Measurements from ENCODE around the gene LRIG1.

LRIG1 gene

GRCh38 chr3:66399529-66400232 is 101.1 kb downstream of the LRIG1 start:
- in situ Hi-C loops (cut with HindIII; ENCODE audit: low sequenced_read_pairs), result no loop called here
- no peak overlapping the region for H3K4me3 ChIP-seq (ENCODE audit: low read depth, low read length)
- no peak for TF ChIP-seq CTCF (IDR thresholded peaks at IDR 0.05; ENCODE audit: low read depth, low read length)
- no peak for DNase-seq (ENCODE audit: low read depth, low spot score)

GRCh38 chr3:66398228-66399025 is 102.4 kb downstream of the LRIG1 start:
- in situ Hi-C loops (cut with HindIII; ENCODE audit: low sequenced_read_pairs), result no loop called here
- H3K4me3 ChIP-seq (ENCODE audit: low read depth, low read length), result no peak overlapping the region
- TF ChIP-seq CTCF (IDR thresholded peaks at IDR 0.05; ENCODE audit: low read depth, low read length), result no peak
- no peak for DNase-seq (ENCODE audit: low read depth, low spot score)

- no peak overlapping the region for H3K4me3 ChIP-seq (ENCODE audit: low read depth, low read length)
- no peak for TF ChIP-seq CTCF (IDR thresholded peaks at IDR 0.05; ENCODE audit: low read depth, low read length)
- DNase-seq (ENCODE audit: low read depth, low spot score), result no peak
- in situ Hi-C loops (cut with HindIII; ENCODE audit: low sequenced_read_pairs), result no loop called here
Measured at GRCh38 chr3:66397745-66398144, 103.1 kb downstream of the LRIG1 start.

GRCh38 chr3:66396888-66397287 is 103.9 kb downstream of the LRIG1 start:
- no peak for TF ChIP-seq CTCF (IDR thresholded peaks at IDR 0.05; ENCODE audit: low read depth, low read length)
- no peak overlapping the region for H3K4me3 ChIP-seq (ENCODE audit: low read depth, low read length)
- DNase-seq (ENCODE audit: low read depth, low spot score), result no peak
- in situ Hi-C loops (cut with HindIII; ENCODE audit: low sequenced_read_pairs), result no loop called here

GRCh38 chr3:66396161-66396760 is 104.6 kb downstream of the LRIG1 start:
- in situ Hi-C loops (cut with HindIII; ENCODE audit: low sequenced_read_pairs), result no loop called here

More at GRCh38 chr3:66396161-66396760, 104.6 kb downstream of the LRIG1 start:
- no peak overlapping the region for H3K4me3 ChIP-seq (ENCODE audit: low read depth, low read length)
- DNase-seq (ENCODE audit: low read depth, low spot score), result no peak
- no peak for TF ChIP-seq CTCF (IDR thresholded peaks at IDR 0.05; ENCODE audit: low read depth, low read length)

All from astrocyte of the spinal cord (primary cell).